ENCODE results near the gene NUP35.
"Not testable (repeated sequence)": the region's sequence is repeated elsewhere in the genome, so short reads cannot be mapped to it uniquely, and the experiment has no call there.

Gene NUP35

GRCh38 chr2:183162362-183162761 lies 38.1 kb downstream of the NUP35 start:
- WGBS (ENCODE audit: insufficient coverage), result 67% methylated on average over 1 of the region's 4 CpGs

GRCh38 chr2:183163821-183164649 lies 39.8 kb downstream of the NUP35 start:
- no peaks in the 10 kb centered on the region for H3K27me3 ChIP-seq (replicated peaks in 2 of 5; ENCODE audit: control insufficient read depth in 4 of 5, insufficient read depth in 5 of 5, low read length in 4 of 5)
- no peak overlapping the region for H3K27ac ChIP-seq (ENCODE audit: insufficient read depth in 1 of 2, low read depth in 1 of 2, low read length in 2 of 2, poor library complexity in 1 of 2, severe bottlenecking in 2 of 2)
- no peak overlapping the region for H3K4me3 ChIP-seq (ENCODE audit: control insufficient read depth in 1 of 7, extremely low read depth in 1 of 7, insufficient read depth in 4 of 7, low read depth in 2 of 7, low read length in 6 of 7)
- peaks cover 18 to 48% (median 35%) of the 10 kb centered on the region in 4 experiments for H3K36me3 ChIP-seq (ENCODE audit: control insufficient read depth in 4 of 4, insufficient read depth in 4 of 4, low read length in 3 of 4)
- ChIA-PET POLR2A (no interaction called here), CTCF (interaction anchor here (1.0 kb wide), 1 partner anchor 8 kb away, joined by 4 read pairs; no protein-coding TSS in a partner anchor)
- H3K9me3 ChIP-seq (ENCODE audit: control extremely low read depth in 1 of 5, control insufficient read depth in 4 of 5, insufficient read depth in 2 of 5, low read depth in 1 of 5, low read length in 4 of 5), result peaks cover 0 to 1% (median 0%) of the 10 kb centered on the region in 5 experiments
- no peaks in the 10 kb centered on the region for H3K4me1 ChIP-seq (ENCODE audit: control extremely low read depth in 1 of 4, control insufficient read depth in 4 of 4, insufficient read depth in 4 of 4, low read length in 3 of 4)
- DNase-seq, result no peak
- 100% methylated on average over 4 of the region's 6 CpGs for WGBS (ENCODE audit: insufficient coverage)

More at GRCh38 chr2:183162362-183162761, 38.1 kb downstream of the NUP35 start:
- no peak overlapping the region for H3K27ac ChIP-seq (ENCODE audit: insufficient read depth in 1 of 2, low read depth in 1 of 2, low read length in 2 of 2, poor library complexity in 1 of 2, severe bottlenecking in 2 of 2)
- H3K4me3 ChIP-seq (ENCODE audit: control insufficient read depth in 1 of 7, extremely low read depth in 1 of 7, insufficient read depth in 4 of 7, low read depth in 2 of 7, low read length in 6 of 7), result no peak overlapping the region
- H3K36me3 ChIP-seq (ENCODE audit: control insufficient read depth in 4 of 4, insufficient read depth in 4 of 4, low read length in 3 of 4), result peaks cover 21 to 58% (median 40%) of the 10 kb centered on the region in 4 experiments
- peaks cover 0 to 1% (median 0%) of the 10 kb centered on the region in 5 experiments for H3K9me3 ChIP-seq (ENCODE audit: control extremely low read depth in 1 of 5, control insufficient read depth in 4 of 5, insufficient read depth in 2 of 5, low read depth in 1 of 5, low read length in 4 of 5)
- POLR2A ChIA-PET, result no interaction called here
- H3K27me3 ChIP-seq (replicated peaks in 2 of 5; ENCODE audit: control insufficient read depth in 4 of 5, insufficient read depth in 5 of 5, low read length in 4 of 5), result no peaks in the 10 kb centered on the region
- DNase-seq, result no peak
- CTCF ChIA-PET, result no interaction called here
- H3K4me1 ChIP-seq (ENCODE audit: control extremely low read depth in 1 of 4, control insufficient read depth in 4 of 4, insufficient read depth in 4 of 4, low read length in 3 of 4), result no peaks in the 10 kb centered on the region

GRCh38 chr2:183164650-183165015 lies 40.4 kb downstream of the NUP35 start:
- no peak overlapping the region for H3K4me3 ChIP-seq (ENCODE audit: control insufficient read depth in 1 of 7, extremely low read depth in 1 of 7, insufficient read depth in 4 of 7, low read depth in 2 of 7, low read length in 6 of 7)
- 100% methylated on average over 3 of the region's 4 CpGs for WGBS (ENCODE audit: insufficient coverage)
- peaks cover 18 to 43% (median 32%) of the 10 kb centered on the region in 4 experiments for H3K36me3 ChIP-seq (ENCODE audit: control insufficient read depth in 4 of 4, insufficient read depth in 4 of 4, low read length in 3 of 4)
- CTCF ChIA-PET, result no interaction called here
- DNase-seq, result no peak
- POLR2A ChIA-PET, result no interaction called here
- no peak overlapping the region for H3K27ac ChIP-seq (ENCODE audit: insufficient read depth in 1 of 2, low read depth in 1 of 2, low read length in 2 of 2, poor library complexity in 1 of 2, severe bottlenecking in 2 of 2)
- peaks cover 0 to 1% (median 0%) of the 10 kb centered on the region in 5 experiments for H3K9me3 ChIP-seq (ENCODE audit: control extremely low read depth in 1 of 5, control insufficient read depth in 4 of 5, insufficient read depth in 2 of 5, low read depth in 1 of 5, low read length in 4 of 5)
- H3K27me3 ChIP-seq (replicated peaks in 2 of 5; ENCODE audit: control insufficient read depth in 4 of 5, insufficient read depth in 5 of 5, low read length in 4 of 5), result no peaks in the 10 kb centered on the region
- no peaks in the 10 kb centered on the region for H3K4me1 ChIP-seq (ENCODE audit: control extremely low read depth in 1 of 4, control insufficient read depth in 4 of 4, insufficient read depth in 4 of 4, low read length in 3 of 4)

GRCh38 chr2:183166210-183166609 lies 42.0 kb downstream of the NUP35 start:
- Histone ChIP-seq H3K9me3 (ENCODE audit: control extremely low read depth in 1 of 5, control insufficient read depth in 4 of 5, insufficient read depth in 2 of 5, low read depth in 1 of 5, low read length in 4 of 5) (peaks cover 0 to 1% (median 0%) of the 10 kb centered on the region in 5 experiments), H3K36me3 (ENCODE audit: control insufficient read depth in 4 of 4, insufficient read depth in 4 of 4, low read length in 3 of 4) (peaks cover 8 to 35% (median 24%) of the 10 kb centered on the region in 4 experiments), H3K27ac (ENCODE audit: insufficient read depth in 1 of 2, low read depth in 1 of 2, low read length in 2 of 2, poor library complexity in 1 of 2, severe bottlenecking in 2 of 2) (no peak overlapping the region), H3K4me3 (ENCODE audit: control insufficient read depth in 1 of 7, extremely low read depth in 1 of 7, insufficient read depth in 4 of 7, low read depth in 2 of 7, low read length in 6 of 7) (no peak overlapping the region), H3K4me1 (ENCODE audit: control extremely low read depth in 1 of 4, control insufficient read depth in 4 of 4, insufficient read depth in 4 of 4, low read length in 3 of 4) (no peaks in the 10 kb centered on the region), H3K27me3 (replicated peaks in 2 of 5; ENCODE audit: control insufficient read depth in 4 of 5, insufficient read depth in 5 of 5, low read length in 4 of 5) (no peaks in the 10 kb centered on the region)
- ChIA-PET POLR2A (no interaction called here), CTCF (no interaction called here)
- DNase-seq, result no peak
- WGBS (ENCODE audit: insufficient coverage), result 100% methylated on average over 1 of the region's 3 CpGs

GRCh38 chr2:183166976-183167375 lies 42.7 kb downstream of the NUP35 start:
- H3K4me3 ChIP-seq (ENCODE audit: control insufficient read depth in 1 of 7, extremely low read depth in 1 of 7, insufficient read depth in 4 of 7, low read depth in 2 of 7, low read length in 6 of 7); H3K9me3 ChIP-seq (ENCODE audit: control extremely low read depth in 1 of 5, control insufficient read depth in 4 of 5, insufficient read depth in 2 of 5, low read depth in 1 of 5, low read length in 4 of 5); H3K4me1 ChIP-seq (ENCODE audit: control extremely low read depth in 1 of 4, control insufficient read depth in 4 of 4, insufficient read depth in 4 of 4, low read length in 3 of 4); H3K27me3 ChIP-seq (replicated peaks in 2 of 5; ENCODE audit: control insufficient read depth in 4 of 5, insufficient read depth in 5 of 5, low read length in 4 of 5); DNase-seq; POLR2A ChIA-PET; CTCF ChIA-PET; H3K27ac ChIP-seq (ENCODE audit: insufficient read depth in 1 of 2, low read depth in 1 of 2, low read length in 2 of 2, poor library complexity in 1 of 2, severe bottlenecking in 2 of 2): not testable (repeated sequence)
- peaks cover 8 to 31% (median 22%) of the 10 kb centered on the region in 4 experiments for H3K36me3 ChIP-seq (ENCODE audit: control insufficient read depth in 4 of 4, insufficient read depth in 4 of 4, low read length in 3 of 4)
- WGBS (ENCODE audit: insufficient coverage), result 100% methylated on average over 1 of the region's 5 CpGs

GRCh38 chr2:183172220-183172887 lies 48.1 kb downstream of the NUP35 start:
- no peak for DNase-seq
- no peak overlapping the region for H3K27ac ChIP-seq (ENCODE audit: insufficient read depth in 1 of 2, low read depth in 1 of 2, low read length in 2 of 2, poor library complexity in 1 of 2, severe bottlenecking in 2 of 2)
- WGBS (ENCODE audit: insufficient coverage), result 98% methylated on average over 6 of the region's 6 CpGs
- H3K9me3 ChIP-seq (ENCODE audit: control extremely low read depth in 1 of 5, control insufficient read depth in 4 of 5, insufficient read depth in 2 of 5, low read depth in 1 of 5, low read length in 4 of 5), result peaks cover 0 to 8% (median 0%) of the 10 kb centered on the region in 5 experiments
- peaks cover 0 to 10% (median 1%) of the 10 kb centered on the region in 4 experiments for H3K36me3 ChIP-seq (ENCODE audit: control insufficient read depth in 4 of 4, insufficient read depth in 4 of 4, low read length in 3 of 4)
- ChIA-PET CTCF (interaction anchor here (1.7 kb wide), 1 partner anchor 8 kb away, joined by 4 read pairs; no protein-coding TSS in a partner anchor), POLR2A (no interaction called here)
- no peaks in the 10 kb centered on the region for H3K27me3 ChIP-seq (replicated peaks in 2 of 5; ENCODE audit: control insufficient read depth in 4 of 5, insufficient read depth in 5 of 5, low read length in 4 of 5)
- no peak overlapping the region for H3K4me3 ChIP-seq (ENCODE audit: control insufficient read depth in 1 of 7, extremely low read depth in 1 of 7, insufficient read depth in 4 of 7, low read depth in 2 of 7, low read length in 6 of 7)
- H3K4me1 ChIP-seq (ENCODE audit: control extremely low read depth in 1 of 4, control insufficient read depth in 4 of 4, insufficient read depth in 4 of 4, low read length in 3 of 4), result no peaks in the 10 kb centered on the region

GRCh38 chr2:183179156-183179555 lies 54.9 kb downstream of the NUP35 start:
- Histone ChIP-seq H3K36me3 (ENCODE audit: control insufficient read depth in 4 of 4, insufficient read depth in 4 of 4, low read length in 3 of 4) (peaks cover 10 to 50% (median 18%) of the 10 kb centered on the region in 4 experiments), H3K27ac (ENCODE audit: insufficient read depth in 1 of 2, low read depth in 1 of 2, low read length in 2 of 2, poor library complexity in 1 of 2, severe bottlenecking in 2 of 2) (no peak overlapping the region), H3K27me3 (replicated peaks in 2 of 5; ENCODE audit: control insufficient read depth in 4 of 5, insufficient read depth in 5 of 5, low read length in 4 of 5) (no peaks in the 10 kb centered on the region), H3K4me3 (ENCODE audit: control insufficient read depth in 1 of 7, extremely low read depth in 1 of 7, insufficient read depth in 4 of 7, low read depth in 2 of 7, low read length in 6 of 7) (no peak overlapping the region), H3K4me1 (ENCODE audit: control extremely low read depth in 1 of 4, control insufficient read depth in 4 of 4, insufficient read depth in 4 of 4, low read length in 3 of 4) (no peaks in the 10 kb centered on the region), H3K9me3 (ENCODE audit: control extremely low read depth in 1 of 5, control insufficient read depth in 4 of 5, insufficient read depth in 2 of 5, low read depth in 1 of 5, low read length in 4 of 5) (peaks cover 3 to 37% (median 11%) of the 10 kb centered on the region in 5 experiments)
- CTCF ChIA-PET, result interaction anchor here (1.1 kb wide), 1 partner anchor 50 kb away, joined by 3 read pairs; no protein-coding TSS in a partner anchor
- DNase-seq, result no peak
- POLR2A ChIA-PET, result no interaction called here
- 100% methylated on average over 3 of the region's 4 CpGs for WGBS (ENCODE audit: insufficient coverage)
